SK-N-SH (cell line): Measurements from ENCODE around the gene NANOGP8. TPM values are rescaled to one million over a fixed set of nuclear protein-coding genes. Genes with fewer than 3 reads are reported as not detected.

Experiments used
- CTCF ChIA-PET: fragments of 300-600, 350-600 bp; formaldehyde crosslinking; extraction: SDS; loops from one replicate; lab custom pipeline; 2021; lab: Yijun Ruan, JAX
- POLR2A ChIA-PET: fragments of 350-600 bp; sonication (Branson Sonifier 250); formaldehyde crosslinking; extraction: SDS; loops from one replicate; lab custom pipeline; 2020; ENCODE audit warnings: antibody characterized with exemption, inconsistent platforms; lab: Yijun Ruan, JAX
- DNase-seq: peaks from one replicate; pipeline ENCODE4 v3.0.0; 2012
- H2AFZ ChIP-seq: fragments of 200-600 bp; sonication (generic); 2 replicates; pipeline ENCODE4 v1.8.1; 2016; ENCODE audit warnings: antibody characterized with exemption, mild to moderate bottlenecking, low read depth
- H3F3A ChIP-seq: fragments of 200-600 bp; sonication (generic); replicated peaks from 2 replicates; pipeline ENCODE3; 2016; ENCODE audit warnings: antibody characterized with exemption, mild to moderate bottlenecking; ENCODE audit not compliant: insufficient read depth
- H3K27ac ChIP-seq, 2 experiments: fragments of 200-500 bp in 1 of 2; fragments of 200-600 bp in 1 of 2; sonication (Bioruptor generic) in 1 of 2; sonication (generic), shearing (Covaris generic) in 1 of 2; 2 replicates each; pipeline versions ENCODE4 v1.5.1 to v1.6.1; 2014 to 2016; ENCODE audit warnings: low read depth in 2 of 2, inconsistent platforms in 1 of 2, low read length in 1 of 2, mild to moderate bottlenecking in 1 of 2, mixed read lengths in 1 of 2
- H3K27me3 ChIP-seq: fragments of 200-600 bp; sonication (generic), shearing (Covaris generic); 2 replicates; pipeline ENCODE4 v1.6.1; 2016; ENCODE audit warnings: mixed run types; ENCODE audit not compliant: insufficient read depth
- H3K36me3 ChIP-seq, 2 experiments: fragments of 200-500 bp in 1 of 2; fragments of 200-600 bp in 1 of 2; sonication (Bioruptor generic) in 1 of 2; sonication (generic) in 1 of 2; replicated peaks in 1 of 2; 2 replicates each; pipeline versions ENCODE3 to v1.5.1; 2014 to 2016; ENCODE audit warnings: low read length in 1 of 2, mild to moderate bottlenecking in 1 of 2; ENCODE audit not compliant: insufficient read depth in 2 of 2, control insufficient read depth in 1 of 2
- H3K4me1 ChIP-seq, 2 experiments: fragments of 200-500 bp in 1 of 2; fragments of 200-600 bp in 1 of 2; sonication (Bioruptor generic) in 1 of 2; sonication (generic), shearing (Covaris generic) in 1 of 2; 2 replicates each; pipeline versions ENCODE4 v1.5.1 to v1.6.1; 2014 to 2016; ENCODE audit warnings: low read depth in 1 of 2, low read length in 1 of 2, mixed run types in 1 of 2; ENCODE audit not compliant: insufficient read depth in 2 of 2, control insufficient read depth in 1 of 2
- H3K4me2 ChIP-seq: fragments of 200-600 bp; sonication (generic), shearing (Covaris generic); 2 replicates; pipeline ENCODE4 v1.6.1; 2017; ENCODE audit warnings: mixed run types
- H3K4me3 ChIP-seq, 2 experiments: fragments of 200-500 bp in 1 of 2; fragments of 200-600 bp in 1 of 2; sonication (Bioruptor generic) in 1 of 2; sonication (generic), shearing (Covaris generic) in 1 of 2; 2 replicates each; pipeline versions ENCODE4 v1.5.1 to v1.8.1; 2014 to 2016; ENCODE audit warnings: low read depth in 2 of 2, inconsistent platforms in 1 of 2, low read length in 1 of 2, mild to moderate bottlenecking in 1 of 2, mixed read lengths in 1 of 2, moderate library complexity in 1 of 2
- H3K79me2 ChIP-seq: fragments of 200-600 bp; sonication (generic); 2 replicates; pipeline ENCODE4 v1.8.1; 2017; ENCODE audit warnings: mild to moderate bottlenecking; ENCODE audit not compliant: insufficient read depth
- H3K9ac ChIP-seq: fragments of 200-600 bp; sonication (generic); 2 replicates; pipeline ENCODE4 v1.6.1; 2017; ENCODE audit warnings: mixed run types
- H3K9me2 ChIP-seq: fragments of 200-600 bp; sonication (generic); 2 replicates; pipeline ENCODE4 v1.6.1; 2017; ENCODE audit warnings: mixed run types
- H3K9me3 ChIP-seq: fragments of 200-600 bp; sonication (generic); 2 replicates; pipeline ENCODE4 v1.6.1; 2017; ENCODE audit warnings: mixed run types, mild to moderate bottlenecking, moderate library complexity
- H4K20me1 ChIP-seq: fragments of 200-600 bp; sonication (generic); 2 replicates; pipeline ENCODE4 v1.6.1; 2017; ENCODE audit warnings: mild to moderate bottlenecking, mixed run types; ENCODE audit not compliant: insufficient read depth
- CHD2 ChIP-seq: fragments of 150-350 bp; IDR thresholded peaks from 2 replicates; pipeline ENCODE4 v1.6.1; 2018; ENCODE audit warnings: low read length; ENCODE audit not compliant: partially characterized antibody
- EP300 ChIP-seq, 2 experiments: IDR thresholded peaks; 2 replicates each; pipeline versions ENCODE4 v1.4.0 to v1.6.1; 2012; ENCODE audit warnings: borderline replicate concordance in 1 of 2, low read depth in 1 of 2, low read length in 1 of 2
- GATA2 ChIP-seq: sonication (generic); formaldehyde crosslinking; IDR thresholded peaks from 2 replicates; pipeline ENCODE4 v1.5.0; 2020; ENCODE audit warnings: mild to moderate bottlenecking, missing genetic modification reagents
- JUND ChIP-seq: IDR thresholded peaks from 2 replicates; pipeline ENCODE4 v1.4.0; 2012
- MAX ChIP-seq: IDR thresholded peaks from 2 replicates; pipeline ENCODE4 v1.4.0; 2012; ENCODE audit warnings: low read depth
- POLR2AphosphoS5 ChIP-seq: IDR thresholded peaks from 2 replicates; pipeline ENCODE4 v1.6.1; 2012; ENCODE audit warnings: low read depth, low read length
- RAD21 ChIP-seq: IDR thresholded peaks from 2 replicates; pipeline ENCODE4 v1.6.1; 2012; ENCODE audit warnings: mild to moderate bottlenecking, low read length
- RCOR1 ChIP-seq: fragments of 150-350 bp; IDR thresholded peaks from 2 replicates; pipeline ENCODE4 v1.6.1; 2017; ENCODE audit warnings: antibody characterized with exemption, low read length
- RFX5 ChIP-seq: IDR thresholded peaks from 2 replicates; pipeline ENCODE4 v1.6.1; 2012; ENCODE audit warnings: mild to moderate bottlenecking, improper control_type of control experiment, low read length
- SIN3A ChIP-seq: IDR thresholded peaks from 2 replicates; pipeline ENCODE4 v1.6.1; 2012; ENCODE audit warnings: low read depth, mild to moderate bottlenecking, low read length, moderate library complexity, borderline replicate concordance
- SMC3 ChIP-seq: IDR thresholded peaks from 2 replicates; pipeline ENCODE4 v1.6.1; 2012; ENCODE audit warnings: low read depth, low read length, improper control_type of control experiment
- TAF1 ChIP-seq: IDR thresholded peaks from 2 replicates; pipeline ENCODE4 v1.6.1; 2012; ENCODE audit warnings: low read depth, mild to moderate bottlenecking, low read length, moderate library complexity, borderline replicate concordance
- WGBS: methylation state at CpG from one replicate; pipeline ENCODE4 v1.1.6; 2017; ENCODE audit warnings: low lambda C conversion rate; 5-methylcytosine and 5-hydroxymethylcytosine counted together
- polyA plus RNA-seq, 3 experiments: library from polyadenylated mRNA; depleted of rRNA; stranded (reverse); fragments of >200 nt; gene quantifications; 2 replicates each; pipeline ENCODE4 v1.2.3, GENCODE V29; 2012
- TF ChIP-seq, protein P1 (sequence below): IDR thresholded peaks from 2 replicates; pipeline ENCODE4 v1.4.0; 2012; ENCODE audit warnings: low read depth, borderline replicate concordance
- TF ChIP-seq, protein P2 (sequence below): fragments of 200-600 bp; sonication (generic); IDR thresholded peaks from 2 replicates; pipeline ENCODE4 v1.6.1; 2017; ENCODE audit warnings: antibody characterized with exemption, mild to moderate bottlenecking, moderate library complexity
- TF ChIP-seq, protein P3 (sequence below): fragments of 150-350 bp; IDR thresholded peaks from 2 replicates; pipeline ENCODE4 v1.6.1; 2017; ENCODE audit warnings: antibody characterized with exemption, low read length, low read depth, borderline replicate concordance
- TF ChIP-seq, protein P4 (sequence below): IDR thresholded peaks from 2 replicates; pipeline ENCODE4 v1.6.1; 2012; ENCODE audit warnings: mild to moderate bottlenecking, low read depth, low read length, moderate library complexity
- TF ChIP-seq, protein P5 (sequence below): IDR thresholded peaks from 2 replicates; pipeline ENCODE4; 2012

The NANOGP8 gene
- polyA plus RNA-seq, 1 of the 3 experiments (the other 2 are of a cell fraction) = not detected

GRCh38 chr15:35092311-35092710 lies 7.2 kb upstream of the NANOGP8 start (continued):
- TF ChIP-seq, protein P1, sequence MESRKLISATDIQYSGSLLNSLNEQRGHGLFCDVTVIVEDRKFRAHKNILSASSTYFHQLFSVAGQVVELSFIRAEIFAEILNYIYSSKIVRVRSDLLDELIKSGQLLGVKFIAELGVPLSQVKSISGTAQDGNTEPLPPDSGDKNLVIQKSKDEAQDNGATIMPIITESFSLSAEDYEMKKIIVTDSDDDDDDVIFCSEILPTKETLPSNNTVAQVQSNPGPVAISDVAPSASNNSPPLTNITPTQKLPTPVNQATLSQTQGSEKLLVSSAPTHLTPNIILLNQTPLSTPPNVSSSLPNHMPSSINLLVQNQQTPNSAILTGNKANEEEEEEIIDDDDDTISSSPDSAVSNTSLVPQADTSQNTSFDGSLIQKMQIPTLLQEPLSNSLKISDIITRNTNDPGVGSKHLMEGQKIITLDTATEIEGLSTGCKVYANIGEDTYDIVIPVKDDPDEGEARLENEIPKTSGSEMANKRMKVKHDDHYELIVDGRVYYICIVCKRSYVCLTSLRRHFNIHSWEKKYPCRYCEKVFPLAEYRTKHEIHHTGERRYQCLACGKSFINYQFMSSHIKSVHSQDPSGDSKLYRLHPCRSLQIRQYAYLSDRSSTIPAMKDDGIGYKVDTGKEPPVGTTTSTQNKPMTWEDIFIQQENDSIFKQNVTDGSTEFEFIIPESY = no peak
- TF ChIP-seq, protein P2, sequence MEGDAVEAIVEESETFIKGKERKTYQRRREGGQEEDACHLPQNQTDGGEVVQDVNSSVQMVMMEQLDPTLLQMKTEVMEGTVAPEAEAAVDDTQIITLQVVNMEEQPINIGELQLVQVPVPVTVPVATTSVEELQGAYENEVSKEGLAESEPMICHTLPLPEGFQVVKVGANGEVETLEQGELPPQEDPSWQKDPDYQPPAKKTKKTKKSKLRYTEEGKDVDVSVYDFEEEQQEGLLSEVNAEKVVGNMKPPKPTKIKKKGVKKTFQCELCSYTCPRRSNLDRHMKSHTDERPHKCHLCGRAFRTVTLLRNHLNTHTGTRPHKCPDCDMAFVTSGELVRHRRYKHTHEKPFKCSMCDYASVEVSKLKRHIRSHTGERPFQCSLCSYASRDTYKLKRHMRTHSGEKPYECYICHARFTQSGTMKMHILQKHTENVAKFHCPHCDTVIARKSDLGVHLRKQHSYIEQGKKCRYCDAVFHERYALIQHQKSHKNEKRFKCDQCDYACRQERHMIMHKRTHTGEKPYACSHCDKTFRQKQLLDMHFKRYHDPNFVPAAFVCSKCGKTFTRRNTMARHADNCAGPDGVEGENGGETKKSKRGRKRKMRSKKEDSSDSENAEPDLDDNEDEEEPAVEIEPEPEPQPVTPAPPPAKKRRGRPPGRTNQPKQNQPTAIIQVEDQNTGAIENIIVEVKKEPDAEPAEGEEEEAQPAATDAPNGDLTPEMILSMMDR = no peak
- TF ChIP-seq GATA2 (CRISPR knock-in tag) (no peak), RCOR1 (no peak)

DNA sequence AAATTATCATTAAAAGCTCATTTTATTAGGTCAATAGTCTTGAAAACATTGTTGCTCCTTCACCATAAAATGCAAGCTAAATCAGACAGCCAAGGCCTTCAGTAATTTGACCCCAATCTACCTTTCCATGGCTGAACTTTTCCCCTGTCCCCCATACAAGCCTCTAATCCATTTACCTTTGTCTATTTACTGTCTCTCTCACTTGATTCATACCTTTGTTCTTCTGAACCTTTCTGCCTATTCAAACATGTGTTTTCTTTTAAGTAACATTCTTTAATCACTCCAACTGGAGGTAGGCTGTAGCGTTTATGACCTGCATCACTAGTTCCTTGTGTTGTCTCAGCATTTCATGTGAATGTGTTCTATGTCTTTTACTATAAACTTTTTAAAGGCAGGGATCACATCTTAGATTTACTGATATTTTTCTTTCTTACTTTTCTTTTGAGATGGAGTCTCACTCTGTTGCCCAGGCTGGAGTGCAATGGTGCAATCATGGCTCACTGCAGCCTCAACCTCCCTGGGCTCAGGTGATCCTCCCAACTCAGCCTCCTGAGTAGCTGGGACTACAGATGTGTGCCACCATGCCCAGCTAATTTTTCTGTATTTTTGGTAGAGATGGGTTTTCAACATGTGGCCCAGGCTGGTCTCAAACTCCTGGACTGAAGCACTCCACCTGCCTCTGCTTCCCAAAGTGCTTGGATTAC lies 5.2 kb upstream of the NANOGP8 start:
- no peak for DNase-seq
- H2AFZ ChIP-seq = no peak overlapping the region
- H3K9me2 ChIP-seq = no peaks in the 10 kb centered on the region
- no peaks in the 10 kb centered on the region for H3K4me1 ChIP-seq
- H3K79me2 ChIP-seq = no peaks in the 10 kb centered on the region
- WGBS = 70% methylated on average over 1 of the region's 1 CpG
- no peaks in the 10 kb centered on the region for H3K36me3 ChIP-seq
- no peaks in the 10 kb centered on the region for H3K9me3 ChIP-seq
- H3K4me2 ChIP-seq = no peak overlapping the region
- H3K27ac ChIP-seq = no peak overlapping the region
- H3K4me3 ChIP-seq = no peak overlapping the region
- H3F3A ChIP-seq = no peaks in the 10 kb centered on the region
- no peaks in the 10 kb centered on the region for H4K20me1 ChIP-seq
- TF ChIP-seq RAD21 (no peak), EP300 (IDR thresholded peaks at IDR 0.05; ENCODE audit: borderline replicate concordance in 1 of 2, low read depth in 1 of 2, low read length in 1 of 2) (no peak), MAX (no peak), JUND (no peak), SIN3A (no peak), RFX5 (no peak), TAF1 (no peak), POLR2AphosphoS5 (no peak), CHD2 (no peak), SMC3 (no peak), RCOR1 (no peak)
- TF ChIP-seq, protein P3, sequence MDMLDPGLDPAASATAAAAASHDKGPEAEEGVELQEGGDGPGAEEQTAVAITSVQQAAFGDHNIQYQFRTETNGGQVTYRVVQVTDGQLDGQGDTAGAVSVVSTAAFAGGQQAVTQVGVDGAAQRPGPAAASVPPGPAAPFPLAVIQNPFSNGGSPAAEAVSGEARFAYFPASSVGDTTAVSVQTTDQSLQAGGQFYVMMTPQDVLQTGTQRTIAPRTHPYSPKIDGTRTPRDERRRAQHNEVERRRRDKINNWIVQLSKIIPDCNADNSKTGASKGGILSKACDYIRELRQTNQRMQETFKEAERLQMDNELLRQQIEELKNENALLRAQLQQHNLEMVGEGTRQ = no peak
- TF ChIP-seq, protein P2 = no peak
- TF ChIP-seq, protein P4, sequence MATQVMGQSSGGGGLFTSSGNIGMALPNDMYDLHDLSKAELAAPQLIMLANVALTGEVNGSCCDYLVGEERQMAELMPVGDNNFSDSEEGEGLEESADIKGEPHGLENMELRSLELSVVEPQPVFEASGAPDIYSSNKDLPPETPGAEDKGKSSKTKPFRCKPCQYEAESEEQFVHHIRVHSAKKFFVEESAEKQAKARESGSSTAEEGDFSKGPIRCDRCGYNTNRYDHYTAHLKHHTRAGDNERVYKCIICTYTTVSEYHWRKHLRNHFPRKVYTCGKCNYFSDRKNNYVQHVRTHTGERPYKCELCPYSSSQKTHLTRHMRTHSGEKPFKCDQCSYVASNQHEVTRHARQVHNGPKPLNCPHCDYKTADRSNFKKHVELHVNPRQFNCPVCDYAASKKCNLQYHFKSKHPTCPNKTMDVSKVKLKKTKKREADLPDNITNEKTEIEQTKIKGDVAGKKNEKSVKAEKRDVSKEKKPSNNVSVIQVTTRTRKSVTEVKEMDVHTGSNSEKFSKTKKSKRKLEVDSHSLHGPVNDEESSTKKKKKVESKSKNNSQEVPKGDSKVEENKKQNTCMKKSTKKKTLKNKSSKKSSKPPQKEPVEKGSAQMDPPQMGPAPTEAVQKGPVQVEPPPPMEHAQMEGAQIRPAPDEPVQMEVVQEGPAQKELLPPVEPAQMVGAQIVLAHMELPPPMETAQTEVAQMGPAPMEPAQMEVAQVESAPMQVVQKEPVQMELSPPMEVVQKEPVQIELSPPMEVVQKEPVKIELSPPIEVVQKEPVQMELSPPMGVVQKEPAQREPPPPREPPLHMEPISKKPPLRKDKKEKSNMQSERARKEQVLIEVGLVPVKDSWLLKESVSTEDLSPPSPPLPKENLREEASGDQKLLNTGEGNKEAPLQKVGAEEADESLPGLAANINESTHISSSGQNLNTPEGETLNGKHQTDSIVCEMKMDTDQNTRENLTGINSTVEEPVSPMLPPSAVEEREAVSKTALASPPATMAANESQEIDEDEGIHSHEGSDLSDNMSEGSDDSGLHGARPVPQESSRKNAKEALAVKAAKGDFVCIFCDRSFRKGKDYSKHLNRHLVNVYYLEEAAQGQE = no peak
- TF ChIP-seq, protein P5, sequence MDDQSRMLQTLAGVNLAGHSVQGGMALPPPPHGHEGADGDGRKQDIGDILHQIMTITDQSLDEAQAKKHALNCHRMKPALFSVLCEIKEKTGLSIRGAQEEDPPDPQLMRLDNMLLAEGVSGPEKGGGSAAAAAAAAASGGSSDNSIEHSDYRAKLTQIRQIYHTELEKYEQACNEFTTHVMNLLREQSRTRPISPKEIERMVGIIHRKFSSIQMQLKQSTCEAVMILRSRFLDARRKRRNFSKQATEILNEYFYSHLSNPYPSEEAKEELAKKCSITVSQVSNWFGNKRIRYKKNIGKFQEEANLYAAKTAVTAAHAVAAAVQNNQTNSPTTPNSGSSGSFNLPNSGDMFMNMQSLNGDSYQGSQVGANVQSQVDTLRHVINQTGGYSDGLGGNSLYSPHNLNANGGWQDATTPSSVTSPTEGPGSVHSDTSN = no peak
- no peak overlapping the region for H3K9ac ChIP-seq
- POLR2A ChIA-PET = no interaction called here
- no peaks in the 10 kb centered on the region for H3K27me3 ChIP-seq
- CTCF ChIA-PET = interaction anchor here (0.6 to 3.5 kb wide), 4 partner anchors 11 to 354 kb away, joined by 3 to 20 read pairs (median 6); no protein-coding TSS in a partner anchor
